Measurements from ENCODE around the gene SUN1. TPM values are rescaled to one million over a fixed set of nuclear protein-coding genes. Genes with fewer than 3 reads are reported as not detected.

Gene SUN1
- total and polyA plus RNA-seq, 2 donors (not counting 3 experiments of a cell fraction or from before 2014, with no cell fraction given) = 158 to 410 TPM

- CTCF ChIA-PET = no interaction called here
Measured at GRCh38 chr7:892648-893593, 60.6 kb downstream of the SUN1 start.

More at GRCh38 chr7:892648-893593, 60.6 kb downstream of the SUN1 start:
- intact Hi-C loops (cut with micrococcal nuclease) (no loop called here), dilution Hi-C loops (cut with MboI; ENCODE audit: extremely low pct_ligation_motif_present, low sequenced_read_pairs) (no loop called here)
- no TSS peak for BruUV-seq (replicated peaks)
- Histone ChIP-seq H3K27me3 (ENCODE audit: control insufficient read depth in 2 of 2, insufficient read depth in 2 of 2, low read length in 2 of 2) (no peaks in the 10 kb centered on the region), H3K36me3 (ENCODE audit: control insufficient read depth in 2 of 2, extremely low read depth in 1 of 2, insufficient read depth in 2 of 2, low read length in 2 of 2) (peaks cover 9 to 60% of the 10 kb centered on the region in 2 experiments), H3K4me1 (ENCODE audit: control insufficient read depth, extremely low read depth, insufficient read depth, low read length) (peaks cover 4% of the 10 kb centered on the region), H3K9me1 (replicated peaks; ENCODE audit: control insufficient read depth, extremely low read depth, insufficient read depth, low read length) (no peaks in the 10 kb centered on the region), H4K20me1 (replicated peaks; ENCODE audit: control insufficient read depth, extremely low read depth, insufficient read depth, low read length) (no peaks in the 10 kb centered on the region), H3K9ac (replicated peaks; ENCODE audit: extremely low read depth, insufficient read depth, low read length) (no peak overlapping the region), H3K4me2 (ENCODE audit: insufficient read depth, low read length) (no peak overlapping the region), H3K79me2 (ENCODE audit: control insufficient read depth, insufficient read depth, low read length) (peaks cover 2% of the 10 kb centered on the region), H3K4me3 (replicated peaks in 1 of 3; ENCODE audit: insufficient read depth in 1 of 3, low read depth in 1 of 3, low read length in 3 of 3) (no peak overlapping the region), H3K9me3 (replicated peaks; ENCODE audit: control insufficient read depth, insufficient read depth, low read length) (no peaks in the 10 kb centered on the region), H3K27ac (ENCODE audit: insufficient read depth, low read depth, low read length) (no peak overlapping the region), H2AFZ (ENCODE audit: low read depth, low read length) (no peak overlapping the region)
- DNase-seq (ENCODE audit: low read depth, low spot score) = no peak
- no peak for FAIRE-seq
- TF ChIP-seq EZH2 (IDR thresholded peaks at IDR 0.05; ENCODE audit: borderline replicate concordance, low read depth, low read length, severe bottlenecking) (no peak), MAX (IDR thresholded peaks at IDR 0.05; ENCODE audit: insufficient read depth, insufficient read length) (no peak), CTCF (IDR thresholded peaks at IDR 0.05; ENCODE audit: extremely low read depth in 1 of 2, insufficient read depth in 1 of 2, low read depth in 1 of 2, low read length in 2 of 2) (no peak), POLR2AphosphoS5 (IDR thresholded peaks at IDR 0.05; ENCODE audit: insufficient read depth, low read depth, low read length) (no peak), MYC (IDR thresholded peaks at IDR 0.05; ENCODE audit: low read depth, low read length) (no peak)
- POLR2A ChIA-PET = no interaction called here

All from endothelial cell of umbilical vein (primary cell).